WTC11 (cell line): ENCODE data around the gene ZFHX2. TPM values are rescaled to one million over a fixed set of nuclear protein-coding genes. Genes with fewer than 3 reads are reported as not detected.
A peak's percentile ranks its signal among the peaks of the same experiment; 100 is the strongest.

Experiments
- ATAC-seq: fragments of 200-7000 bp; cut with Tn5 transposase; 2 replicates; pipeline ENCODE4 v1.10.0; 2021; ENCODE audit warnings: mild to moderate bottlenecking, moderate library complexity
- CTCF ChIA-PET: fragments of 300-600 bp; sonication (Branson Sonifier 250); formaldehyde crosslinking; loops from one replicate; lab custom pipeline; 2021; ENCODE audit warnings: antibody characterized with exemption; lab: Charles Lee
- POLR2A ChIA-PET: fragments of 350-600 bp; sonication (Branson Sonifier 250); formaldehyde crosslinking; loops from one replicate; lab custom pipeline; 2021; ENCODE audit warnings: antibody characterized with exemption; lab: Charles Lee
- DNase-seq: peaks from one replicate; pipeline ENCODE4 v3.0.0; 2021; ENCODE audit warnings: low spot score
- H3K27ac Mint-ChIP-seq: 2 replicates; pipeline ENCODE4 v1.8.0; 2021; ENCODE audit warnings: mixed read lengths
- H3K27me3 Mint-ChIP-seq: 2 replicates; pipeline ENCODE4 v1.8.0; 2021; ENCODE audit warnings: low read depth, mild to moderate bottlenecking, moderate library complexity, mixed read lengths
- H3K36me3 Mint-ChIP-seq: 2 replicates; pipeline ENCODE4 v1.8.0; 2021; ENCODE audit warnings: mixed read lengths
- H3K4me1 Mint-ChIP-seq: 2 replicates; pipeline ENCODE4 v1.8.0; 2022; ENCODE audit warnings: mixed read lengths
- H3K4me3 Mint-ChIP-seq: 2 replicates; pipeline ENCODE4 v1.8.0; 2021; ENCODE audit warnings: mild to moderate bottlenecking, moderate library complexity, mixed read lengths
- H3K9me3 Mint-ChIP-seq: 2 replicates; pipeline ENCODE4 v1.8.0; 2021; ENCODE audit warnings: mixed read lengths
- ATF1 ChIP-seq: sonication (generic); formaldehyde crosslinking; IDR thresholded peaks from 2 replicates; pipeline ENCODE4 v1.8.1; 2023; ENCODE audit warnings: mild to moderate bottlenecking, moderate library complexity, missing genetic modification reagents
- ATF6 ChIP-seq: sonication (generic); formaldehyde crosslinking; IDR thresholded peaks from 2 replicates; pipeline ENCODE4 v1.8.1; 2023; ENCODE audit warnings: mild to moderate bottlenecking, missing genetic modification reagents
- EMX1 ChIP-seq: fragments of 250-450 bp; sonication (Bioruptor Pico); IDR thresholded peaks from 2 replicates; pipeline ENCODE4 v1.8.0; 2021; ENCODE audit warnings: mild to moderate bottlenecking
- ETV6 ChIP-seq: sonication (generic); formaldehyde crosslinking; IDR thresholded peaks from 2 replicates; pipeline ENCODE4 v1.8.1; 2022; ENCODE audit warnings: mild to moderate bottlenecking, missing genetic modification reagents
- FOXP1 ChIP-seq: sonication (generic); formaldehyde crosslinking; IDR thresholded peaks from 2 replicates; pipeline ENCODE4 v1.8.0; 2022; ENCODE audit warnings: missing genetic modification reagents, mild to moderate bottlenecking, moderate library complexity, borderline replicate concordance
- GABPB1 ChIP-seq: sonication (generic); formaldehyde crosslinking; IDR thresholded peaks from 2 replicates; pipeline ENCODE4 v1.8.1; 2023; ENCODE audit warnings: mild to moderate bottlenecking, missing genetic modification reagents
- HMGA2 ChIP-seq: fragments of 250-450 bp; sonication (Bioruptor Pico); IDR thresholded peaks from 2 replicates; pipeline ENCODE4 v1.4.0; 2021; ENCODE audit warnings: mild to moderate bottlenecking, moderate library complexity
- NR2C2 ChIP-seq: sonication (generic); formaldehyde crosslinking; IDR thresholded peaks from 2 replicates; pipeline ENCODE4 v1.8.0; 2022; ENCODE audit warnings: mild to moderate bottlenecking, missing genetic modification reagents
- PRDM15 ChIP-seq: sonication (generic); formaldehyde crosslinking; IDR thresholded peaks from 2 replicates; pipeline ENCODE4 v1.8.0; 2022; ENCODE audit warnings: missing genetic modification reagents
- SMAD3 ChIP-seq: sonication (generic); formaldehyde crosslinking; IDR thresholded peaks from 2 replicates; pipeline ENCODE4 v1.8.0; 2022; ENCODE audit warnings: missing genetic modification reagents, mild to moderate bottlenecking, borderline replicate concordance
- ZMAT4 ChIP-seq: fragments of 250-450 bp; sonication (Bioruptor Pico); IDR thresholded peaks from 2 replicates; pipeline ENCODE4 v1.9.0; 2021; ENCODE audit warnings: mild to moderate bottlenecking
- ZNF232 ChIP-seq: sonication (generic); formaldehyde crosslinking; IDR thresholded peaks from 2 replicates; pipeline ENCODE4 v1.8.0; 2022; ENCODE audit warnings: mild to moderate bottlenecking, missing genetic modification reagents
- ZNF281 ChIP-seq: sonication (generic); formaldehyde crosslinking; IDR thresholded peaks from 2 replicates; pipeline ENCODE4 v1.8.0; 2023; ENCODE audit warnings: mild to moderate bottlenecking, missing genetic modification reagents
- ZNF396 ChIP-seq: fragments of 250-450 bp; sonication (Bioruptor Pico); IDR thresholded peaks from 2 replicates; pipeline ENCODE4 v1.8.0; 2021; ENCODE audit warnings: mild to moderate bottlenecking, moderate library complexity, borderline replicate concordance
- ZNF423 ChIP-seq: fragments of 250-450 bp; sonication (Bioruptor Pico); IDR thresholded peaks from 2 replicates; pipeline ENCODE4 v2.1.2; 2022; ENCODE audit warnings: mild to moderate bottlenecking, moderate library complexity
- ZNF512 ChIP-seq: sonication (generic); formaldehyde crosslinking; IDR thresholded peaks from 2 replicates; pipeline ENCODE4 v1.8.1; 2022; ENCODE audit warnings: missing genetic modification reagents, borderline replicate concordance
- total RNA-seq: library from RNA; stranded (reverse); gene quantifications from 3 replicates; pipeline ENCODE4 v1.2.3, GENCODE V29; 2021
- TF ChIP-seq, protein P1 (sequence below): sonication (generic); formaldehyde crosslinking; IDR thresholded peaks from 2 replicates; pipeline ENCODE4 v1.8.0; 2022; ENCODE audit warnings: mild to moderate bottlenecking, missing genetic modification reagents
- TF ChIP-seq, protein P2 (sequence below): sonication (generic); formaldehyde crosslinking; IDR thresholded peaks from 2 replicates; pipeline ENCODE4 v1.8.1; 2023; ENCODE audit warnings: mild to moderate bottlenecking, missing genetic modification reagents, borderline replicate concordance

Gene ZFHX2
- total RNA-seq, 1 experiment from 2014 or later = 16.4 TPM

DNA sequence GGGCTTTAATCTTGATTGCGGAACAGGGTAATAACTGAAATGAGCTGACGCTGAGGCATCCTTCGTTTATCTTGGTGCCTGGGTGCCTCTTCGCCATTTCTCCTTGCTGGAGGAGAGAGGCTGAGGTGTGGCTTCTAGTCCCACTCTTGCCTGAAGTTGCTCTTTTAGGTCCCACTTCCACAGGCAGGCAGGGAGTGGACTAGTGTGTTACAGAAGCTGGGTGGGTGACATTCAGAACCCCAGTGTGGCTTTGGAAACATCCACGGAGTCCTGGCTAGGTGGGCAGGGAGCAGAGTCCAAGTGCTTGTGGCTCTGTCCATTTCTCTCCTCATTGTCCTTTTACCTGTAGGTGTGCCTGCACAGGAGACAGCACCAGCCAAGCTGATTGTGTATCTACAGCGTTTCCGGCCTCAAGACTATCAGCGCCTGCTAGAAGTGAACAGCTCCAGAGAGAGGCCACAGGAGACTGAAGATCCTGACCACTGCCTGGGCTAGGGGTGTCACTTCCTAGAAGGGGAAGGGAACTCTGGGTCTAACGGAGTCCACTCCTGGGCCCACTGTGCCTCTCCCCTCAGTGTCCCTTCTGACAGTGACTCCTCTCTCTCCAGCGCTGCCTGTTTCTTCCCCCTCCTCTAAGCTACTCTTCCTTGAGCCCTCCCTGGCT, 6.9 kb upstream of the ZFHX2 start:
- DNase-seq (no peak), ATAC-seq (no peak)
- H3K9me3 Mint-ChIP-seq = no peaks in the 10 kb centered on the region
- H3K4me1 Mint-ChIP-seq = peaks cover 48% of the 10 kb centered on the region
- H3K27ac Mint-ChIP-seq = peak overlapping the region; percentile 79
- H3K4me3 Mint-ChIP-seq = no peak overlapping the region; the same call in 1 of the 2 replicates
- ChIA-PET CTCF (interaction anchor here (0.6 to 8.7 kb wide), 28 partner anchors 8 to 352 kb away, joined by 3 to 377 read pairs (median 6); partner anchors contain the start of genes CMTM5, JPH4, PABPN1 and PPP1R3E), POLR2A (interaction anchor here (1.1 to 9.0 kb wide), 7 partner anchors 9 to 76 kb away, joined by 3 to 102 read pairs (median 6); partner anchors contain the start of gene AP1G2)
- peaks cover 25% of the 10 kb centered on the region for H3K36me3 Mint-ChIP-seq
- no peaks in the 10 kb centered on the region; the same call in 1 of the 2 replicates for H3K27me3 Mint-ChIP-seq
- TF ChIP-seq, protein P1, sequence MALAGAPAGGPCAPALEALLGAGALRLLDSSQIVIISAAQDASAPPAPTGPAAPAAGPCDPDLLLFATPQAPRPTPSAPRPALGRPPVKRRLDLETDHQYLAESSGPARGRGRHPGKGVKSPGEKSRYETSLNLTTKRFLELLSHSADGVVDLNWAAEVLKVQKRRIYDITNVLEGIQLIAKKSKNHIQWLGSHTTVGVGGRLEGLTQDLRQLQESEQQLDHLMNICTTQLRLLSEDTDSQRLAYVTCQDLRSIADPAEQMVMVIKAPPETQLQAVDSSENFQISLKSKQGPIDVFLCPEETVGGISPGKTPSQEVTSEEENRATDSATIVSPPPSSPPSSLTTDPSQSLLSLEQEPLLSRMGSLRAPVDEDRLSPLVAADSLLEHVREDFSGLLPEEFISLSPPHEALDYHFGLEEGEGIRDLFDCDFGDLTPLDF (CRISPR knock-in tag) = no peak
- TF ChIP-seq ZNF512 (no peak), ZMAT4 (no peak), ZNF281 (CRISPR knock-in tag) (no peak), ZNF396 (CRISPR knock-in tag) (no peak), SMAD3 (CRISPR knock-in tag) (no peak), HMGA2 (CRISPR knock-in tag) (no peak), ETV6 (CRISPR knock-in tag) (no peak), FOXP1 (CRISPR knock-in tag) (no peak), ATF6 (CRISPR knock-in tag) (no peak), ZNF423 (CRISPR knock-in tag) (no peak), GABPB1 (CRISPR knock-in tag) (no peak), PRDM15 (no peak), ATF1 (no peak), ZNF232 (CRISPR knock-in tag) (no peak), EMX1 (CRISPR knock-in tag) (no peak), NR2C2 (no peak)
- TF ChIP-seq, protein P2, sequence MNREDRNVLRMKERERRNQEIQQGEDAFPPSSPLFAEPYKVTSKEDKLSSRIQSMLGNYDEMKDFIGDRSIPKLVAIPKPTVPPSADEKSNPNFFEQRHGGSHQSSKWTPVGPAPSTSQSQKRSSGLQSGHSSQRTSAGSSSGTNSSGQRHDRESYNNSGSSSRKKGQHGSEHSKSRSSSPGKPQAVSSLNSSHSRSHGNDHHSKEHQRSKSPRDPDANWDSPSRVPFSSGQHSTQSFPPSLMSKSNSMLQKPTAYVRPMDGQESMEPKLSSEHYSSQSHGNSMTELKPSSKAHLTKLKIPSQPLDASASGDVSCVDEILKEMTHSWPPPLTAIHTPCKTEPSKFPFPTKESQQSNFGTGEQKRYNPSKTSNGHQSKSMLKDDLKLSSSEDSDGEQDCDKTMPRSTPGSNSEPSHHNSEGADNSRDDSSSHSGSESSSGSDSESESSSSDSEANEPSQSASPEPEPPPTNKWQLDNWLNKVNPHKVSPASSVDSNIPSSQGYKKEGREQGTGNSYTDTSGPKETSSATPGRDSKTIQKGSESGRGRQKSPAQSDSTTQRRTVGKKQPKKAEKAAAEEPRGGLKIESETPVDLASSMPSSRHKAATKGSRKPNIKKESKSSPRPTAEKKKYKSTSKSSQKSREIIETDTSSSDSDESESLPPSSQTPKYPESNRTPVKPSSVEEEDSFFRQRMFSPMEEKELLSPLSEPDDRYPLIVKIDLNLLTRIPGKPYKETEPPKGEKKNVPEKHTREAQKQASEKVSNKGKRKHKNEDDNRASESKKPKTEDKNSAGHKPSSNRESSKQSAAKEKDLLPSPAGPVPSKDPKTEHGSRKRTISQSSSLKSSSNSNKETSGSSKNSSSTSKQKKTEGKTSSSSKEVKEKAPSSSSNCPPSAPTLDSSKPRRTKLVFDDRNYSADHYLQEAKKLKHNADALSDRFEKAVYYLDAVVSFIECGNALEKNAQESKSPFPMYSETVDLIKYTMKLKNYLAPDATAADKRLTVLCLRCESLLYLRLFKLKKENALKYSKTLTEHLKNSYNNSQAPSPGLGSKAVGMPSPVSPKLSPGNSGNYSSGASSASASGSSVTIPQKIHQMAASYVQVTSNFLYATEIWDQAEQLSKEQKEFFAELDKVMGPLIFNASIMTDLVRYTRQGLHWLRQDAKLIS (CRISPR knock-in tag) = no peak
